Natural killer cell (primary cell): ENCODE data around the gene FAM25G. TPM values are rescaled to one million over a fixed set of nuclear protein-coding genes. Genes with fewer than 3 reads are reported as not detected.
A peak's percentile ranks its signal among the peaks of the same experiment; 100 is the strongest.
"Not testable (repeated sequence)": the region's sequence is repeated elsewhere in the genome, so short reads cannot be mapped to it uniquely, and the experiment has no call there.

Experiments
- ATAC-seq, 3 donors: fragments of 150-1000 bp in 2 of 3; fragments of 200-7000 bp in 1 of 3; cut with Tn5 transposase; 1 replicate in 1 of 3; 2 replicates in 2 of 3; pipeline ENCODE4 v1.10.0; 2021; ENCODE audit warnings: mild to moderate bottlenecking in 2 of 3, moderate library complexity in 2 of 3
- DNase-seq, 2 donors: peaks; one replicate each; pipeline versions ENCODE4 v3.0.0 to v3.0.0-alpha.2; 2013 to 2021; ENCODE audit warnings: mixed read lengths in 1 of 2
- H3K27ac ChIP-seq: one replicate; pipeline ENCODE4 v1.5.1; 2013; ENCODE audit warnings: mild to moderate bottlenecking, low read length
- H3K27me3 ChIP-seq: one replicate; pipeline ENCODE4 v1.6.1; 2013; ENCODE audit warnings: low read length; ENCODE audit not compliant: control insufficient read depth, insufficient read depth
- H3K36me3 ChIP-seq: one replicate; pipeline ENCODE4 v1.6.1; 2013; ENCODE audit warnings: low read length; ENCODE audit not compliant: control insufficient read depth, insufficient read depth
- H3K4me1 ChIP-seq: one replicate; pipeline ENCODE4 v1.6.1; 2013; ENCODE audit warnings: low read length; ENCODE audit not compliant: control insufficient read depth, insufficient read depth
- H3K4me3 ChIP-seq: one replicate; pipeline ENCODE4 v1.5.1; 2013; ENCODE audit warnings: low read length
- H3K9me3 ChIP-seq: one replicate; pipeline ENCODE4 v1.6.1; 2013; ENCODE audit warnings: low read length; ENCODE audit not compliant: control insufficient read depth, insufficient read depth
- H3K27ac Mint-ChIP-seq, 2 donors: one replicate each; pipeline ENCODE4 v1.8.0; 2022; ENCODE audit warnings: mild to moderate bottlenecking in 2 of 2, mixed read lengths in 2 of 2, moderate library complexity in 1 of 2
- H3K27me3 Mint-ChIP-seq, 2 donors: one replicate each; pipeline ENCODE4 v1.8.0; 2022; ENCODE audit warnings: low read depth in 2 of 2, mixed read lengths in 2 of 2
- H3K36me3 Mint-ChIP-seq: one replicate; pipeline ENCODE4 v1.8.0; 2022; ENCODE audit warnings: mixed read lengths
- H3K4me1 Mint-ChIP-seq, 2 donors: one replicate each; pipeline ENCODE4 v1.8.0; 2022; ENCODE audit warnings: mixed read lengths in 2 of 2
- H3K4me3 Mint-ChIP-seq: one replicate; pipeline ENCODE4 v1.8.0; 2022; ENCODE audit warnings: mild to moderate bottlenecking, moderate library complexity, mixed read lengths
- H3K9me3 Mint-ChIP-seq, 2 donors: one replicate each; pipeline ENCODE4 v1.8.0; 2022; ENCODE audit warnings: mixed read lengths in 2 of 2
- WGBS: methylation state at CpG from one replicate; pipeline ENCODE4 v1.1.7; 2013; ENCODE audit warnings: missing lambda C conversion rate; ENCODE audit not compliant: insufficient coverage; 5-methylcytosine and 5-hydroxymethylcytosine counted together
- intact Hi-C: fragments of 100-400 bp; cut with micrococcal nuclease; formaldehyde crosslinking; loops from one replicate; pipeline ENCODE4 v1.14.2; 2022
- total RNA-seq, 4 donors: library from RNA; stranded (reverse); fragments of 120-200 nt in 1 of 4; gene quantifications; one replicate each; pipeline versions ENCODE4 v1.2.3 to v1.2.4, GENCODE V29; 2013 to 2022
- TF ChIP-seq, protein P1 (sequence below): fragments of 200-600 bp; IDR thresholded peaks from one replicate; pipeline ENCODE4 v1.8.0; 2022; ENCODE audit warnings: antibody characterized with exemption

FAM25G gene
- total RNA-seq, 3 donors from 2014 or later (not counting 1 experiment from before 2014, with no cell fraction given): not detected

DNA sequence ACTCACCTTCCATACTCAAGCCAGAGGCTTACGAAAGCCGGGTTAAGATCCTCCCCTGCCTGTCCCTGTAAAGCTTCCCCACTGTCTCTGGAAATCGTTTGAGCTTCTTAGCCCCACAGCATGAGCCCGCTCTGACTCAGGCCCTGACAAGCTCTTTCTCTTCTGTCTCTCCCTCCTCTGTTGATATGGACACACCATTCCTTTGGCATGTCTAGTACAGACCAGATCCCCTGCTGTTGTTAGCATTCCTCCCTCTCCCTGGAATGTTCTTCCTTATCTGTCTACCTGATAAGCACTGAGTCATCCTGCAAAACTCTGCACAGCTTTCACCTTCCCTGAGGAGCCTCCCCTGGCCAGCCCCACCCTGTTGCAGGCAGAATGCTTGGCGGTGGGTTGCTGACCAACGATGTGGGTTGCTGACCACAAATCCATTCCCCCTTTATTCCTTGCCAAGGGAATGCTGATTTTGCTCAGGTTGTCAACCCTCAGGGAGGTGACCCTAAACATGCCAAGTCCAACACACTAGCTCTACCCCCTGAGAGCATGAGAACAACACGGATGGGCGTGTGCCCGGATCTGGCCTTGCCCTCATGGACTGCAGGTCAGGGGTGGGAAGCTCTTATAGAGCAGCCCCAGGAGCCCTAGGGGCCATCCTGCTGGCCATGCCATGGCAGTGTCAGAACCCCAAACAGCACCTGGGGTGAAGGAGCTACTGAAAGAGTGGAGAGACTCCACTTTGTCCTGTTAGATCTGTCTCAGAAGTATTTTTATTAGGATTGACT, 28.7 kb downstream of the FAM25G start:
- H3K36me3 ChIP-seq, H3K4me3 ChIP-seq, H3K9me3 ChIP-seq, intact Hi-C loops, H3K27ac ChIP-seq, H3K4me3 Mint-ChIP-seq, DNase-seq, H3K27me3 Mint-ChIP-seq, H3K36me3 Mint-ChIP-seq, ATAC-seq, H3K4me1 Mint-ChIP-seq, H3K27ac Mint-ChIP-seq, H3K27me3 ChIP-seq, H3K9me3 Mint-ChIP-seq, H3K4me1 ChIP-seq: not testable (repeated sequence)
- no CpG with 5 or more reads among the region's 9 CpGs for WGBS

DNA sequence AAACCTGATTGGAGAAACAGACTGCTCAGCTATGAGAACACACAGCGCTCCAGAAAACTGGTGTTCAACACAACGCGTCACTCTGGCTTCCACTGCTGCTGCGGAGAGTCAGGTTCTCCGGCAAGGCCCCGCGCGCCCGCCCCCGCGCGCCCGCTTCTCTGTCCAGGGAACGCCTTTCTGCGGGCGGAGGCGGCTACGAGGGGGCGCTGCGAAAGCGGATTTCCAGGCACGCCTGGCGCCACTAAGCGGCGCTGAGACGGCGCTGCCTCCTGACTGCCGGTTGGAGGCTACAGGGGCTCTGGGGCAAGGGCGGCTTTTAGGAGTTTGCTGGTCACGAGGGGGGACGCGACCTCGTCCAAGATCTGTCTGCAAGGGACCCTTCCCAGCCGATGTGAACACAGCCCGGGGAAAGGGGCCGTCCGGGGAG, 30.2 kb downstream of the FAM25G start:
- intact Hi-C loops: not testable (repeated sequence)
- peak in 2 of 3 donors; percentile 26 to 69 for ATAC-seq

DNA sequence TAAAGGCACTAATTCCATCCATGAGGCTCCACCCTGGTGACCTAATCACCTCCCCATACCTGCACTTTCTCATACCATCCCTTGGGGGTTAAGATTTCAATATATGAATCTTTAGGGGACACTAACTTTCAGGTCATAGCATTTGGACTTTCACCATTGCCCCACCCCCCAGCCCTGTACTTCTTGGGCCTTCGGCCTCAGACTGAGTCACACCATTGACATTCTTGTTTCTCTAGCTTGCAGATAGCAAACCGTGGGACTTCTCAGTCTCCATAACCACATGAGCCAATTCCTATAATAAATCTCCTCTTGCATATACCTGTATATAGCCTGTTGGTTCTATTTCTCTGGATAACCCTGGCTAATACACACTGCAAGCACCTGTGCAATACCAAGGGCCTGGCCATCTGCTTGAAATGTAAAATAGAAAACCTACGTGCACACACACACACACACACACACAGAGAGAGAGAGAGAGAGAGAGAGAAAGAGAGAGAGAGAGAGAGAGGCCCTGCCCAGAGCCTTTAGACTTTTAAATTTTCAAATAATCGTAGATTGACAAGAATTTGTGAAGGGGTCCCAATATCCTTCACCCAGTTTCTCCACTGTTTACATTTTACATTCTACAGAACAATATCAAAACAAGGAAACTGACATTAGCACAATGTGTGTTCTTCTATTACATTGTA, 32.9 kb downstream of the FAM25G start:
- H3K9me3 Mint-ChIP-seq: no peaks in the 10 kb centered on the region
- Histone ChIP-seq H3K27me3 (no peaks in the 10 kb centered on the region), H3K4me3 (no peak overlapping the region), H3K27ac (no peak overlapping the region), H3K36me3 (no peaks in the 10 kb centered on the region), H3K4me1 (no peaks in the 10 kb centered on the region), H3K9me3 (no peaks in the 10 kb centered on the region)
- peaks cover 0 to under 1% of the 10 kb centered on the region in 2 donors for H3K27me3 Mint-ChIP-seq
- H3K27ac Mint-ChIP-seq: no peak overlapping the region
- ATAC-seq: no peak
- intact Hi-C loops: no loop called here
- 85% methylated on average over 2 of the region's 4 CpGs for WGBS
- TF ChIP-seq, protein P1, sequence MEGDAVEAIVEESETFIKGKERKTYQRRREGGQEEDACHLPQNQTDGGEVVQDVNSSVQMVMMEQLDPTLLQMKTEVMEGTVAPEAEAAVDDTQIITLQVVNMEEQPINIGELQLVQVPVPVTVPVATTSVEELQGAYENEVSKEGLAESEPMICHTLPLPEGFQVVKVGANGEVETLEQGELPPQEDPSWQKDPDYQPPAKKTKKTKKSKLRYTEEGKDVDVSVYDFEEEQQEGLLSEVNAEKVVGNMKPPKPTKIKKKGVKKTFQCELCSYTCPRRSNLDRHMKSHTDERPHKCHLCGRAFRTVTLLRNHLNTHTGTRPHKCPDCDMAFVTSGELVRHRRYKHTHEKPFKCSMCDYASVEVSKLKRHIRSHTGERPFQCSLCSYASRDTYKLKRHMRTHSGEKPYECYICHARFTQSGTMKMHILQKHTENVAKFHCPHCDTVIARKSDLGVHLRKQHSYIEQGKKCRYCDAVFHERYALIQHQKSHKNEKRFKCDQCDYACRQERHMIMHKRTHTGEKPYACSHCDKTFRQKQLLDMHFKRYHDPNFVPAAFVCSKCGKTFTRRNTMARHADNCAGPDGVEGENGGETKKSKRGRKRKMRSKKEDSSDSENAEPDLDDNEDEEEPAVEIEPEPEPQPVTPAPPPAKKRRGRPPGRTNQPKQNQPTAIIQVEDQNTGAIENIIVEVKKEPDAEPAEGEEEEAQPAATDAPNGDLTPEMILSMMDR: no peak
- no peak for DNase-seq
- no peak overlapping the region for H3K4me3 Mint-ChIP-seq
- no peaks in the 10 kb centered on the region for H3K4me1 Mint-ChIP-seq
- no peaks in the 10 kb centered on the region for H3K36me3 Mint-ChIP-seq

More for the DNA sequence above, 30.2 kb downstream of the FAM25G start:
- not testable (repeated sequence) for H3K4me1 Mint-ChIP-seq, H3K36me3 ChIP-seq, H3K9me3 ChIP-seq, H3K4me3 ChIP-seq, DNase-seq, H3K27ac Mint-ChIP-seq, H3K27me3 ChIP-seq, H3K4me1 ChIP-seq, H3K27me3 Mint-ChIP-seq, H3K4me3 Mint-ChIP-seq, H3K9me3 Mint-ChIP-seq, H3K27ac ChIP-seq, H3K36me3 Mint-ChIP-seq
- 0% methylated on average over 8 of the region's 37 CpGs for WGBS

DNA sequence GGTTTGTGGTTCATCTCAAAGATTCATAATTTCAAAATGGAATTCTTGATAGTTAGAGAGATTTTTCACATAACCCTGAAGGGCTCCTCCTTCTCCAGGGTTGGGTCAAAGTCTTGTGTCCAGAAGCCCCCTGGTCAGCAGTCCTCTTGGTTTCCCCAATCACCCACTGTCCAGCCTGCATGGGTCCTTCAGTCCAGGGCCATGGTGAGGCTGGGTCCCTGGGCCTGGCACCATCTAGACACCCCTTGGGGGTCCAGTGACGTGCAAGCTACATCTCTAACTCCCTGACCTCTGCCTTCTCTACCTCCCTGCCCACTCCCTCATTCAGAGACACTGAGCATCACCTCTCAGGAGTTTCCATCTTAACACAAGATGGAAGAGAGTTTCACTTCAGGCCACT, 33.7 kb downstream of the FAM25G start:
- WGBS: 78% methylated on average over 1 of the region's 1 CpG
- DNase-seq (no peak), ATAC-seq (no peak)
- intact Hi-C loops: no loop called here
- H3K9me3 Mint-ChIP-seq: no peaks in the 10 kb centered on the region
- Histone ChIP-seq H3K27ac (no peak overlapping the region), H3K27me3 (no peaks in the 10 kb centered on the region), H3K36me3 (no peaks in the 10 kb centered on the region), H3K9me3 (no peaks in the 10 kb centered on the region), H3K4me1 (no peaks in the 10 kb centered on the region), H3K4me3 (no peak overlapping the region)
- no peak overlapping the region for H3K4me3 Mint-ChIP-seq
- H3K4me1 Mint-ChIP-seq: no peaks in the 10 kb centered on the region
- no peak overlapping the region for H3K27ac Mint-ChIP-seq
- TF ChIP-seq, protein P1: no peak
- H3K36me3 Mint-ChIP-seq: no peaks in the 10 kb centered on the region
- peaks cover 0 to 3% of the 10 kb centered on the region in 2 donors for H3K27me3 Mint-ChIP-seq
